GM19099 (cell line): Measurements from ENCODE around the gene SMARCA2.

Experiments
- POLR2A ChIP-seq: IDR thresholded peaks from 3 replicates; pipeline ENCODE4 v1.6.1; 2011; ENCODE audit warnings: low read depth; ENCODE audit not compliant: insufficient read length; ENCODE audit errors: extremely low read depth

The SMARCA2 gene

GRCh38 chr9:2210201-2210600, 195.1 kb downstream of the SMARCA2 start:
- no peak for TF ChIP-seq POLR2A

GRCh38 chr9:2213830-2214468, 198.8 kb downstream of the SMARCA2 start:
- no peak for TF ChIP-seq POLR2A

DNA sequence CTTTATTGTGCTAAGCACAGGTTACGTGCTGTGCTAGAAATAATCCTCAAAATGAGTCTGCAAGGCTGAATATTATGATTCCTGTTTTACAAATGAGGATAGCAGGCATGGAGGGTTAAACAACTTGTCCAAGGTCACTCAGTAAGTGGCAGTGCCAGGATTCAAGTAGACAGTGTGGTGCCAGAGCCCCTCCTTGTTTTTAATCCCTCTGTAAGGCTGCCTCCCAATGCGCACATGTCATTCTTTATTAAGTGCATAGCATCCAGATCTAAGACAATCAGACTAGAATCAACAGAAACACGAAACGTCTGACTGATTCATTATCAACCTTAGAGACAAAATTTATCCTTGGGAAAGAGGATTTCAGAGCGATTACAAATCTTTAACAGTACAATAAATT, 199.6 kb downstream of the SMARCA2 start:
- no peak for TF ChIP-seq POLR2A

- TF ChIP-seq POLR2A = no peak
Observed at GRCh38 chr9:2215921-2216441, 200.8 kb downstream of the SMARCA2 start.

DNA sequence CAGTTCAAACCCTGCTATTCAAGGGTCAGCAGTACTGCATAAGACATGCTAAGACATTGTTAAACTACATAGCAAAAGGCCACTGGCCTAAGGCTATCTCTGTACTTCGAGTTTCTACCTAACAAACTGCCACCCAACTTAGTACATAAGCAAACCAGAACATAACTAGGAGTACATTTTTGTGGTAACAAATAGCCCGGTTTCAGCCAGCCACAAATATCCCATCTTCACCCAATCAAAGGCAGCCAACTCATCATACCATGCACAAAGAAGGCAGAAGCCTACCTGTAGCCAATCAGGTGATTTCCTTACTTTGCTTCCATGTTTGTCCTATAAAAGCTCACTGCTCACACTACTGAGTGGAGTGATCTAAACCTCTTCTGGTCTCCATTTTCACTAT, 201.4 kb downstream of the SMARCA2 start:
- no peak for TF ChIP-seq POLR2A

GRCh38 chr9:2217540-2217939, 202.4 kb downstream of the SMARCA2 start:
- TF ChIP-seq POLR2A = no peak

- no peak for TF ChIP-seq POLR2A
Observed at GRCh38 chr9:2220036-2220435, 204.9 kb downstream of the SMARCA2 start.

DNA sequence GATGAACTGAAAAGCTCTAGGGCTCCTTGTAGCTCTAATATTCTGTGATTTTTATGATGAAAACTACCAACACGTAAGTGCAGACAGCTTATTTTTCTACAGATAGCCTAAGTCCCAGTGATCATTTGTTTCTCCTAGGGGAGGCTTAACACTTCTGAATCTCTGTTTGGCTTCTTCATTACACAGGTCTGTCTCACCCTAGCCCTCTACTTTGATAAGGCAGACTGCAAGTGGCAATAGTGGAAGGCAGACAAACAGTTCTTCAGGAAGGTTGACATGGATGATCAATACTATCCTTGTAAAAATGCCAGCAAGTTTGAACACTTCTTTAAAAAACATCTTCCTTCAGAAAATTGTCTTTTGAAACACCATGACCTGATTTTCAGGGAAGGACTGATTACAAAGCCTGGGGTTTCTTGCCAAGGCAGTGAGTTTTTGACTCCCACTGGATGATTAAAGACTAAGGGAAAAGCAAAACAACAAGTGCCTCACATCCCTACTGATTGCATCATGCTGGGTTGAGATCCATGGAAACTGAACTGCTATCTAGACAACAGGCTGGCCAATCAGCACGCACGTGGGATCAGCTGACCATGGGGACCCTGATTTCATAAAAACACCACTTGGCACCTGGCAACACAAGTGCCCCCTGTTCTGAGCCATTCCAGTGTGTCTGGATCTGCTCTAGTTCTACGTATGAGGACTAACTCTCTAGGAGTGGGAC, 212.2 kb downstream of the SMARCA2 start:
- no peak for TF ChIP-seq POLR2A

DNA sequence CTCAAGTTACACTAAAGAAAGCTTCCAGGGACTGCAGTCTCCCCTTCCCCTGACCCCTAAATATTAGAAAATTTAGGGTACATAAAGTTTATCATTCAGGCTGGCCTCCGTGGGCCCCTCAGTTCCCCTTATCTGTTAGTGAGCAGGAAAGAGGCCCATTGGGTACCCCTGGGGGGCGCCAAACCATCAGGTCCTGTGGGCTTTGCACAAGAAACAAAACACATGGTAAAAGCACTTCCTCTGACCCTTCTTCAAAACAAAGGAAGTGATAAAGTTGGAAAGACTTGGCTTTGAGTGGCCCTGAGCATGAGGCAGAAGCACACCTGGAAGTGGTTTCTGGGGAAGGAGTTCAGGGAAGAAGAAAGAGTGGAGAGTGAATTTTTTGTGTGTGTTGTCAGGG, 213.0 kb downstream of the SMARCA2 start:
- no peak for TF ChIP-seq POLR2A

DNA sequence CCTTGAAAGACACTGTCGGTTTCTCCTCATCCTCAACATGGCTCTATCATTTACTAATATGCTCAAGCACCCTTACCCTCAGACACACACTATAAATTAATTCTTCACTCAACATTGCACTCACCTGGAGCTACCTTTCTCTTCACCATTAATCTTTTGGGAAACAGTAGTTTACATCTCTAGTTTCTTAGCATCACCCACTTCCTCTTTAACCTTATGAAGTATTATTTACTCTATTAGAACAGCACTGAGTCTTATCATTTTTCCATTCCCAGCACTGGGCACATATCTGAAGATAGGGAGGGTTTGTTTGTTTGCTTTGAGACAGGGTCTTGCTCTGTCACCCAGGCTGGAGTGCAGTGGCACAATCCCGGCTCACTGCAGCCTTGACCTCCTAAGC, 213.5 kb downstream of the SMARCA2 start:
- no peak for TF ChIP-seq POLR2A

DNA sequence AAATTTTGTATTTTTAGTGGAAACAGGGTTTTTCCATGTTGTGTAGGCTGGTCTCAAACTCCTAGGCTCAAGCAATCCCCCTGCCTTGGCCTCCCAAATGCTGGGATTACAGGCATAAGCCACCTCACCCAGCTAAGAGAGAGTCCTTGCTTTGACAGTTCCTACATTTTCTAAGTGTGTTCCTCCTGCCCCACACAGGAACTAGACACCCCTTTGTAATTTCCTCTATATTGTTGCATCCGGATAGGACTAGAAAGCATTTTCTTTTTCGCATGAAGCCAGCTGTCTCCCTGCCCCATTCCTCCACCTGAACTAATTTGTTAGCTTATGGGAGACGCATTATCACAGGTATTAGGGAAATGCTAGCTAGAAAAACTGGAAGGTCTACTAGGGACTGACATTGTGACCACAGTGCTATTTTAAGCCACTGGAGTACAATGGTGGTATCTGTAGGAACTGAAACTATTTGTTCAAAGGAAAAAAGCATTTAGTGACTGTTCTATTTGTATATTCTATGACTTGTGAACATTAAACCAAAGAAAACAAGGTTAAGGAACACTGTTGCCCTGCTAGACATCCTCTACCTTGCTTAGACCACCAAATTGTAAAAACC, 214.1 kb downstream of the SMARCA2 start:
- TF ChIP-seq POLR2A = no peak

- TF ChIP-seq POLR2A = no peak
Observed at GRCh38 chr9:2230362-2230761, 215.2 kb downstream of the SMARCA2 start.

GRCh38 chr9:2231101-2231500, 216.0 kb downstream of the SMARCA2 start:
- no peak for TF ChIP-seq POLR2A

DNA sequence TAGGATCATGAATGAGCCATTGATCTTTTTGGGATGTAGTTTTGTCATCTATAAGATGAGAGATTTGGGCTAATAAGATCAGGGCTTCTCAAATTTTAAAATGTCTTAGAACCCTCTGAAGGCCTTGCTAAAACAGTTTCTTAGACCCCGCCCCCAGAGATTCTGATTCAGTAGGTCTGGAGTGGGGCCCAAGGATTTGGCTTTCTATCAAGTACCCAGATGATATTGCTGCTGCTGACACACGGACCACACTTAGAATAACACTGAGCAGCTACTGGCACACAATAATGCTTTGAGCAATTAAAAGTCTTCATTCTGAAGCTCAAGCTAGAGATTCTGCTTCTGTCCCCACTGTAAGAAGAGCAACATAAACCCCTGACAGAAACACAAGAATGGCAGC, 216.7 kb downstream of the SMARCA2 start:
- TF ChIP-seq POLR2A = no peak

DNA sequence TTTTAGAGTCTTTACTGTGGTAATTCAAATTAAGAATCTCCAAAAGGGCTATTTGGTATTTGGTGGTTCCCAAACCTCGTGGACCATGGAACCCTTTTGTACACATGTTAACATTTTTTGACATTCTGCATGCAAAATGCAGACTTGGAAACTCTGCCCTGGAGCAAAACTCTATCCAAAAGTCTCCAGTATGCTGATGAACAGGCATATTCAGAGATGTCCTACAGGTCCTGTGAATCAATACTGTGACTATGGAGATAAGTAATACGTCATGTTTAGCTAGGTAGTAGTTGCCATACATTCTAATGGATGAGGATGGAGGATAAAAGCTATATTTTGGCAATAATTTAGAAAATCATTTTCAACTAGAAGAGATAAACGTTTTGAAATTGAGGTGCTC, 218.1 kb downstream of the SMARCA2 start:
- no peak for TF ChIP-seq POLR2A

GRCh38 chr9:2234371-2234893, 219.3 kb downstream of the SMARCA2 start:
- no peak for TF ChIP-seq POLR2A

DNA sequence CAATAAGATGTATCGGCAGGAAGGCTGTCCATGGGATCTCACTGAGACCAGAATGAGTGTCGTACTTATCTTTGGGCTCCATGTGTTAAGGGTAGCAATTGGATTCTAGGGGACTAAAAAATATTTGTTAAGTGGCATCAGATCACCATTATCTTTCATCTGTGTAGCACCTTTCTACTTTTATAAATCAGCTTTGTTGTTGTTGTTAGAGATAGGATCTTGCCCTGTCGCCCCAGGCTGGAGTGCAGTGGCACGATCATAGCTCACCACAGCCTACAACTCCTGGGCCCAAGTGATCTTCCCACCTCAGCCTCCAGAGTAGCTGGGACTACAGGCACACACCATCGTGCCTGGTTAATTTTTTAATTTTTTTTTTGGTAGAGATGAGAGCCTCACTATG, 220.5 kb downstream of the SMARCA2 start:
- no peak for TF ChIP-seq POLR2A

GRCh38 chr9:2236850-2237249, 221.7 kb downstream of the SMARCA2 start:
- TF ChIP-seq POLR2A = no peak
